Measurements from ENCODE around the gene NRG2.

Gene NRG2

GRCh38 chr5:139797856-139798510 lies 245.1 kb downstream of the NRG2 start:
- peaks cover 54% of the 10 kb centered on the region for H4K20me1 ChIP-seq
- no peak for TF ChIP-seq Cebpa-rat (IDR thresholded peaks at IDR 0.05)

GRCh38 chr5:139797335-139797734 lies 245.8 kb downstream of the NRG2 start:
- peaks cover 84% of the 10 kb centered on the region for H3K27me3 ChIP-seq

More at GRCh38 chr5:139797856-139798510, 245.1 kb downstream of the NRG2 start:
- Histone ChIP-seq H3K27me3 (peaks cover 78% of the 10 kb centered on the region), H3K4me2 (no peak overlapping the region), H3K4me1 (peaks cover 14% of the 10 kb centered on the region), H3K27ac (no peak overlapping the region), H3K9ac (no peak overlapping the region), H3K9me3 (no peaks in the 10 kb centered on the region), H3K4me3 (no peak overlapping the region), H3K36me3 (no peaks in the 10 kb centered on the region)

More at GRCh38 chr5:139797335-139797734, 245.8 kb downstream of the NRG2 start:
- Histone ChIP-seq H3K4me3 (no peak overlapping the region), H4K20me1 (peaks cover 55% of the 10 kb centered on the region), H3K4me2 (no peak overlapping the region), H3K27ac (no peak overlapping the region), H3K36me3 (no peaks in the 10 kb centered on the region), H3K9me3 (no peaks in the 10 kb centered on the region), H3K4me1 (peaks cover 14% of the 10 kb centered on the region), H3K9ac (no peak overlapping the region)
- no peak for TF ChIP-seq Cebpa-rat (IDR thresholded peaks at IDR 0.05)

All from BLaER1 (cell line).